H1 (cell line): ENCODE measurements around the gene KANSL1. TPM values are rescaled to one million over a fixed set of nuclear protein-coding genes. Genes with fewer than 3 reads are reported as not detected.

Experiments used
- HDAC2 ChIP-seq, 2 experiments: fragments of 300-600 bp in 1 of 2; sonication (generic) in 1 of 2; IDR thresholded peaks; 2 replicates each; pipeline ENCODE4 v1.6.1; 2011 to 2012; ENCODE audit warnings: low read depth in 2 of 2, low read length in 2 of 2, mild to moderate bottlenecking in 2 of 2, moderate library complexity in 2 of 2, borderline replicate concordance in 1 of 2, inconsistent platforms in 1 of 2
- KDM4A ChIP-seq: IDR thresholded peaks from one replicate; pipeline ENCODE4 v1.7.1; 2012; ENCODE audit warnings: low read depth, mild to moderate bottlenecking, moderate library complexity, low read length, inconsistent platforms; ENCODE audit not compliant: severe bottlenecking
- POLR2A ChIP-seq, 2 experiments: IDR thresholded peaks; 1 replicate in 1 of 2; 2 replicates in 1 of 2; pipeline ENCODE4 v1.6.1; 2011; ENCODE audit warnings: low read depth in 2 of 2, low read length in 2 of 2, mild to moderate bottlenecking in 2 of 2; ENCODE audit errors: control extremely low read depth in 1 of 2
- RNF2 ChIP-seq: fragments of 200-900, 300-1000 bp; sonication (generic); IDR thresholded peaks from 2 replicates; pipeline ENCODE4 v1.7.1; 2016; ENCODE audit warnings: borderline replicate concordance, low read depth, mild to moderate bottlenecking, antibody characterized with exemption, low read length; ENCODE audit not compliant: poor library complexity, severe bottlenecking; ENCODE audit errors: missing control alignments
- YY1 ChIP-seq: IDR thresholded peaks from 2 replicates; pipeline ENCODE4 v1.6.1; 2011; ENCODE audit warnings: low read depth, mild to moderate bottlenecking, low read length
- polyA plus RNA-seq, 7 experiments: library from polyadenylated mRNA; depleted of rRNA in 3 of 7; stranded (reverse) in 5 of 7; unstranded in 2 of 7; fragments of >200 nt in 5 of 7; fragments of 200-250 nt in 2 of 7; gene quantifications; 1 replicate in 5 of 7; 2 replicates in 1 of 7; 4 replicates in 1 of 7; pipeline versions ENCODE4 v1.2.1 to v1.2.3, GENCODE V29; 2011 to 2013; ENCODE audit warnings: missing spikeins in 2 of 7, mixed read lengths in 2 of 7
- total RNA-seq: library from RNA; stranded (reverse); fragmentation: NEBNext Ultra II Directional; extraction: Animal tissue kit (Norgen Biotek cat#: 25700); gene quantifications from 2 replicates; pipeline ENCODE4 v1.2.1, GENCODE V29; 2021

KANSL1 gene
- total and polyA plus RNA-seq, 2 of the 8 experiments (the other 6 are each of a cell fraction or from before 2014, with no cell fraction given): 34.0 to 128 TPM

GRCh38 chr17:46195939-46196716 lies 2.9 kb upstream of the KANSL1 start (continued):
- TF ChIP-seq POLR2A (IDR thresholded peaks at IDR 0.05; ENCODE audit: control extremely low read depth in 1 of 2, low read depth in 2 of 2, low read length in 2 of 2) (no peak), YY1 (no peak), KDM4A (no peak), HDAC2 (IDR thresholded peaks at IDR 0.05; ENCODE audit: borderline replicate concordance in 1 of 2, low read depth in 2 of 2, low read length in 2 of 2) (no peak), RNF2 (no peak)
